Suprapubic skin (tissue), 3 donors: ENCODE data around the gene ATG2A.

Experiments used
- POLR2AphosphoS5 ChIP-seq, 3 donors: sonication (generic); formaldehyde crosslinking; IDR thresholded peaks; one replicate each; pipeline ENCODE4 v1.6.1; 2017; ENCODE audit warnings: antibody characterized with exemption in 3 of 3
- TF ChIP-seq, protein P1 (sequence below), 2 donors: fragments of 200-600 bp in 1 of 2; fragments of 450-650 bp in 1 of 2; sonication (generic) in 1 of 2; IDR thresholded peaks; one replicate each; pipeline ENCODE4 v1.5.1; 2016 to 2019; ENCODE audit warnings: antibody characterized with exemption in 2 of 2, mild to moderate bottlenecking in 1 of 2, moderate library complexity in 1 of 2

- TF ChIP-seq, protein P1, sequence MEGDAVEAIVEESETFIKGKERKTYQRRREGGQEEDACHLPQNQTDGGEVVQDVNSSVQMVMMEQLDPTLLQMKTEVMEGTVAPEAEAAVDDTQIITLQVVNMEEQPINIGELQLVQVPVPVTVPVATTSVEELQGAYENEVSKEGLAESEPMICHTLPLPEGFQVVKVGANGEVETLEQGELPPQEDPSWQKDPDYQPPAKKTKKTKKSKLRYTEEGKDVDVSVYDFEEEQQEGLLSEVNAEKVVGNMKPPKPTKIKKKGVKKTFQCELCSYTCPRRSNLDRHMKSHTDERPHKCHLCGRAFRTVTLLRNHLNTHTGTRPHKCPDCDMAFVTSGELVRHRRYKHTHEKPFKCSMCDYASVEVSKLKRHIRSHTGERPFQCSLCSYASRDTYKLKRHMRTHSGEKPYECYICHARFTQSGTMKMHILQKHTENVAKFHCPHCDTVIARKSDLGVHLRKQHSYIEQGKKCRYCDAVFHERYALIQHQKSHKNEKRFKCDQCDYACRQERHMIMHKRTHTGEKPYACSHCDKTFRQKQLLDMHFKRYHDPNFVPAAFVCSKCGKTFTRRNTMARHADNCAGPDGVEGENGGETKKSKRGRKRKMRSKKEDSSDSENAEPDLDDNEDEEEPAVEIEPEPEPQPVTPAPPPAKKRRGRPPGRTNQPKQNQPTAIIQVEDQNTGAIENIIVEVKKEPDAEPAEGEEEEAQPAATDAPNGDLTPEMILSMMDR (IDR thresholded peaks at IDR 0.05): no peak
- TF ChIP-seq POLR2AphosphoS5 (IDR thresholded peaks at IDR 0.05): no peak
Observed at GRCh38 chr11:64920124-64920523, 3.1 kb upstream of the ATG2A start.
